ENCODE measurements around the gene TMEM258.

DNA sequence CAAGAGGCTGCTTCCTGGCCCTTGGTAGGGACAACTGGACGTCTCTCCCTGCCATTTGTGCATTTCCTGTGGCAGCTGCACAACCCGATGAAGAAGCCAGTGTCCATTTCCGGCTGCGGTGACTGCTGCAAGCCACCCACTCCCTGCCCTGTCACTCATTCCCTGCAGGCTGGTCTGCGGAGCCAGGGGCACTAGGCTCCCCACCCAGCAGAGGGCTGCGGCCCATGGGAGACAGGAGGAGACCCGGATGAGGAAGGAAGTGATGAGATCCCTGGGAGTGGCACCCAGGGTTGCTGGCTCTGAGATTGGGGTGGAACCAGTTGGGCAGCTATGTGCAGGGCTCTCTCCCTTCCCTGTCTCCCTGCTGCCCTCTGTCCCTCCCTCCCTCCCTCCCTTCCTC is 50.0 kb downstream of the TMEM258 start:
- TF ChIP-seq POLR2A (IDR thresholded peaks at IDR 0.05; ENCODE audit: low read depth, low read length) (no peak), POLR2AphosphoS5 (IDR thresholded peaks at IDR 0.05; ENCODE audit: low read depth, low read length) (no peak), TAF1 (IDR thresholded peaks at IDR 0.05; ENCODE audit: borderline replicate concordance, low read depth, low read length) (no peak)
